ENCODE data around the gene CARMIL1. TPM values are rescaled to one million over a fixed set of nuclear protein-coding genes. Genes with fewer than 3 reads are reported as not detected.

The CARMIL1 gene
- total RNA-seq, 2 experiments from 2014 or later, result 3.6 to 4.1 TPM

- ChIA-PET POLR2A (no interaction called here), CTCF (interaction anchor here (1.0 kb wide), 1 partner anchor 16 kb away, joined by 3 read pairs; no protein-coding TSS in a partner anchor)
- TF ChIP-seq CTCF (IDR thresholded peaks at IDR 0.05), result no peak
- Mint-ChIP-seq H3K9me3 (no peaks in the 10 kb centered on the region), H3K4me3 (no peak overlapping the region), H3K27me3 (no peaks in the 10 kb centered on the region), H3K27ac (no peak overlapping the region), H3K36me3 (ENCODE audit: low read depth) (no peaks in the 10 kb centered on the region), H3K4me1 (ENCODE audit: low read depth) (no peaks in the 10 kb centered on the region)
- no peak for DNase-seq
- intact Hi-C loops (cut with micrococcal nuclease), result no loop called here
- no peak for ATAC-seq
Observed at GRCh38 chr6:25497383-25498040, 218.3 kb downstream of the CARMIL1 start.

GRCh38 chr6:25498505-25498904 is 219.3 kb downstream of the CARMIL1 start:
- Mint-ChIP-seq H3K4me3 (no peak overlapping the region), H3K27ac (no peak overlapping the region), H3K4me1 (ENCODE audit: low read depth) (no peaks in the 10 kb centered on the region), H3K9me3 (no peaks in the 10 kb centered on the region), H3K36me3 (ENCODE audit: low read depth) (no peaks in the 10 kb centered on the region), H3K27me3 (no peaks in the 10 kb centered on the region)
- TF ChIP-seq CTCF (IDR thresholded peaks at IDR 0.05), result no peak
- CTCF ChIA-PET, result no interaction called here
- intact Hi-C loops (cut with micrococcal nuclease), result no loop called here
- no peak for ATAC-seq
- POLR2A ChIA-PET, result no interaction called here
- no peak for DNase-seq

GRCh38 chr6:25499615-25500235 is 220.6 kb downstream of the CARMIL1 start:
- Mint-ChIP-seq H3K27ac (no peak overlapping the region), H3K4me1 (ENCODE audit: low read depth) (no peaks in the 10 kb centered on the region), H3K9me3 (no peaks in the 10 kb centered on the region), H3K36me3 (ENCODE audit: low read depth) (no peaks in the 10 kb centered on the region), H3K27me3 (no peaks in the 10 kb centered on the region), H3K4me3 (no peak overlapping the region)
- POLR2A ChIA-PET, result no interaction called here
- ATAC-seq (no peak), DNase-seq (no peak)
- CTCF ChIA-PET, result interaction anchor here (1.0 kb wide), 1 partner anchor 234 kb away, joined by 3 read pairs; no protein-coding TSS in a partner anchor
- TF ChIP-seq CTCF (IDR thresholded peaks at IDR 0.05), result no peak
- intact Hi-C loops (cut with micrococcal nuclease), result no loop called here

GRCh38 chr6:25503686-25504085 is 224.5 kb downstream of the CARMIL1 start:
- ATAC-seq (no peak), DNase-seq (no peak)
- no peaks in the 10 kb centered on the region for H3K4me1 Mint-ChIP-seq (ENCODE audit: low read depth)
- no peaks in the 10 kb centered on the region for H3K27me3 Mint-ChIP-seq
- no peak for TF ChIP-seq CTCF (IDR thresholded peaks at IDR 0.05)
- ChIA-PET CTCF (interaction anchor here (1.0 to 5.7 kb wide), 6 partner anchors 13 to 500 kb away, joined by 3 to 30 read pairs (median 5); no protein-coding TSS in a partner anchor), POLR2A (no interaction called here)
- H3K36me3 Mint-ChIP-seq (ENCODE audit: low read depth), result no peaks in the 10 kb centered on the region
- H3K4me3 Mint-ChIP-seq, result no peak overlapping the region
- intact Hi-C loops (cut with micrococcal nuclease), result no loop called here
- no peaks in the 10 kb centered on the region for H3K9me3 Mint-ChIP-seq
- H3K27ac Mint-ChIP-seq, result no peak overlapping the region

GRCh38 chr6:25504661-25505060 is 225.5 kb downstream of the CARMIL1 start:
- Mint-ChIP-seq H3K4me3 (no peak overlapping the region), H3K36me3 (ENCODE audit: low read depth) (no peaks in the 10 kb centered on the region), H3K27ac (no peak overlapping the region), H3K27me3 (no peaks in the 10 kb centered on the region), H3K9me3 (no peaks in the 10 kb centered on the region), H3K4me1 (ENCODE audit: low read depth) (no peaks in the 10 kb centered on the region)
- POLR2A ChIA-PET, result no interaction called here
- DNase-seq, result no peak
- no peak for ATAC-seq
- CTCF ChIA-PET, result interaction anchor here (0.6 to 5.7 kb wide), 10 partner anchors 9 to 499 kb away, joined by 3 to 30 read pairs (median 4); no protein-coding TSS in a partner anchor
- intact Hi-C loops (cut with micrococcal nuclease), result no loop called here
- no peak for TF ChIP-seq CTCF (IDR thresholded peaks at IDR 0.05)

All from activated CD8-positive, alpha-beta T cell treated with anti-CD3 and anti-CD28 coated beads for 36 hours (primary cell).